Hepatocyte (in vitro differentiated cells): ENCODE results near the gene TMC5. TPM values are rescaled to one million over a fixed set of nuclear protein-coding genes. Genes with fewer than 3 reads are reported as not detected.

ENCODE experiments used
- DNase-seq: peaks from one replicate; pipeline ENCODE4 v3.0.0-alpha.2; 2016; ENCODE audit warnings: low spot score
- H2AFZ ChIP-seq: fragments of 200-600 bp; sonication (generic); 2 replicates; pipeline ENCODE4 v1.6.0; 2016; ENCODE audit warnings: antibody characterized with exemption, mild to moderate bottlenecking
- H3K27ac ChIP-seq: fragments of 200-600 bp; sonication (generic); 2 replicates; pipeline ENCODE4 v1.5.1; 2016; ENCODE audit warnings: mild to moderate bottlenecking
- H3K27me3 ChIP-seq: fragments of 200-600 bp; sonication (generic); 2 replicates; pipeline ENCODE4 v1.6.1; 2016
- H3K36me3 ChIP-seq: fragments of 200-600 bp; sonication (generic); replicated peaks from 2 replicates; pipeline ENCODE4 v1.5.1; 2016; ENCODE audit warnings: low read depth; ENCODE audit not compliant: insufficient read depth
- H3K4me1 ChIP-seq: fragments of 200-600 bp; sonication (generic); 2 replicates; pipeline ENCODE4 v1.5.1; 2016; ENCODE audit warnings: mild to moderate bottlenecking, moderate library complexity; ENCODE audit not compliant: insufficient read depth
- H3K4me2 ChIP-seq: fragments of 200-600 bp; sonication (generic); 2 replicates; pipeline ENCODE4 v1.6.0; 2016
- H3K4me3 ChIP-seq: fragments of 200-600 bp; sonication (generic); 2 replicates; pipeline ENCODE4 v1.5.1; 2016; ENCODE audit warnings: mild to moderate bottlenecking
- H3K79me2 ChIP-seq: fragments of 200-600 bp; sonication (generic); 2 replicates; pipeline ENCODE4 v1.6.0; 2017; ENCODE audit warnings: mild to moderate bottlenecking
- H3K9me2 ChIP-seq: fragments of 200-600 bp; sonication (generic); replicated peaks from 2 replicates; pipeline ENCODE4 v1.6.0; 2017; ENCODE audit warnings: mild to moderate bottlenecking; ENCODE audit not compliant: insufficient read depth
- H3K9me3 ChIP-seq: fragments of 200-600 bp; sonication (generic); 2 replicates; pipeline ENCODE4 v1.5.1; 2016; ENCODE audit warnings: low read depth, mild to moderate bottlenecking
- H4K20me1 ChIP-seq: fragments of 200-600 bp; sonication (generic); 2 replicates; pipeline ENCODE4 v1.6.0; 2016; ENCODE audit warnings: mild to moderate bottlenecking; ENCODE audit not compliant: insufficient read depth, poor library complexity, severe bottlenecking
- CTCF ChIP-seq: fragments of 200-600 bp; sonication (generic); IDR thresholded peaks from 2 replicates; pipeline ENCODE4 v1.5.1; 2016; ENCODE audit warnings: antibody characterized with exemption, mild to moderate bottlenecking; ENCODE audit not compliant: poor library complexity
- EZH2 ChIP-seq: fragments of 200-600 bp; sonication (generic); IDR thresholded peaks from 2 replicates; pipeline ENCODE4 v1.6.1; 2016; ENCODE audit warnings: antibody characterized with exemption, mild to moderate bottlenecking, borderline replicate concordance
- EZH2phosphoT487 ChIP-seq: fragments of 200-600 bp; sonication (generic); IDR thresholded peaks from one replicate; pipeline ENCODE4 v1.6.1; 2018; ENCODE audit warnings: antibody characterized with exemption, mild to moderate bottlenecking, low read depth, moderate library complexity; ENCODE audit not compliant: unreplicated experiment, severe bottlenecking
- WGBS: methylation state at CpG from one replicate; pipeline ENCODE4 v1.1.6; 2016; ENCODE audit warnings: low lambda C conversion rate; ENCODE audit errors: missing lambda C conversion rate; 5-methylcytosine and 5-hydroxymethylcytosine counted together
- polyA plus RNA-seq: library from polyadenylated mRNA; unstranded; fragments of >200 nt; fragmentation: Nextera tagmentation; extraction: Ambion mirVana; gene quantifications from 2 replicates; pipeline ENCODE4 v1.2.1, GENCODE V29; 2016
- total RNA-seq: library from RNA; depleted of rRNA; stranded (reverse); fragments of >200 nt; gene quantifications from 2 replicates; pipeline ENCODE4 v1.2.3, GENCODE V29; 2014

TMC5 gene
- total and polyA plus RNA-seq, 2 experiments from 2014 or later: 2.9 to 3.3 TPM

GRCh38 chr16:19443659-19444058, 26.0 kb downstream of the TMC5 start:
- H3K9me2 ChIP-seq: no peaks in the 10 kb centered on the region
- H4K20me1 ChIP-seq: no peaks in the 10 kb centered on the region
- H3K9me3 ChIP-seq: no peaks in the 10 kb centered on the region
- no peak overlapping the region for H2AFZ ChIP-seq
- H3K27ac ChIP-seq: no peak overlapping the region
- H3K4me1 ChIP-seq: no peaks in the 10 kb centered on the region
- DNase-seq: no peak
- WGBS: 67% methylated on average over 1 of the region's 1 CpG
- no peak overlapping the region for H3K4me3 ChIP-seq
- H3K79me2 ChIP-seq: no peaks in the 10 kb centered on the region
- H3K27me3 ChIP-seq: no peaks in the 10 kb centered on the region
- TF ChIP-seq EZH2 (no peak), CTCF (no peak), EZH2phosphoT487 (no peak)
- H3K4me2 ChIP-seq: no peak overlapping the region
- H3K36me3 ChIP-seq: no peaks in the 10 kb centered on the region

GRCh38 chr16:19446300-19446846, 28.7 kb downstream of the TMC5 start:
- H3K27ac ChIP-seq: no peak overlapping the region
- no peaks in the 10 kb centered on the region for H3K9me3 ChIP-seq
- H3K79me2 ChIP-seq: no peaks in the 10 kb centered on the region
- no peak overlapping the region for H3K4me3 ChIP-seq
- no peak for TF ChIP-seq EZH2
- no peak for TF ChIP-seq CTCF
- no peak for TF ChIP-seq EZH2phosphoT487
- no peaks in the 10 kb centered on the region for H3K9me2 ChIP-seq
- no peak for DNase-seq
- no peak overlapping the region for H3K4me2 ChIP-seq
- no peaks in the 10 kb centered on the region for H3K27me3 ChIP-seq
- no peak overlapping the region for H2AFZ ChIP-seq
- H4K20me1 ChIP-seq: no peaks in the 10 kb centered on the region
- WGBS: 75% methylated on average over 4 of the region's 4 CpGs
- H3K36me3 ChIP-seq: no peaks in the 10 kb centered on the region
- no peaks in the 10 kb centered on the region for H3K4me1 ChIP-seq

- TF ChIP-seq CTCF: no peak
- TF ChIP-seq EZH2: no peak
- no peak for TF ChIP-seq EZH2phosphoT487
- 95% methylated on average over 5 of the region's 5 CpGs for WGBS
Measured at GRCh38 chr16:19446886-19447285, 29.2 kb downstream of the TMC5 start.

GRCh38 chr16:19450186-19450585, 32.5 kb downstream of the TMC5 start:
- H3K4me1 ChIP-seq: no peaks in the 10 kb centered on the region
- 87% methylated on average over 3 of the region's 3 CpGs for WGBS
- no peaks in the 10 kb centered on the region for H3K9me3 ChIP-seq
- no peak overlapping the region for H3K27ac ChIP-seq
- no peaks in the 10 kb centered on the region for H3K36me3 ChIP-seq
- no peak for DNase-seq
- H3K9me2 ChIP-seq: no peaks in the 10 kb centered on the region
- no peak overlapping the region for H2AFZ ChIP-seq
- H3K4me3 ChIP-seq: no peak overlapping the region
- TF ChIP-seq CTCF (no peak), EZH2 (no peak), EZH2phosphoT487 (no peak)
- H3K4me2 ChIP-seq: no peak overlapping the region
- no peaks in the 10 kb centered on the region for H3K27me3 ChIP-seq
- H4K20me1 ChIP-seq: no peaks in the 10 kb centered on the region
- no peaks in the 10 kb centered on the region for H3K79me2 ChIP-seq

More at GRCh38 chr16:19446886-19447285, 29.2 kb downstream of the TMC5 start:
- no peaks in the 10 kb centered on the region for H4K20me1 ChIP-seq
- H3K36me3 ChIP-seq: no peaks in the 10 kb centered on the region
- no peaks in the 10 kb centered on the region for H3K9me3 ChIP-seq
- no peak overlapping the region for H2AFZ ChIP-seq
- no peaks in the 10 kb centered on the region for H3K4me1 ChIP-seq
- no peaks in the 10 kb centered on the region for H3K27me3 ChIP-seq
- no peak overlapping the region for H3K27ac ChIP-seq
- no peak for DNase-seq
- no peak overlapping the region for H3K4me3 ChIP-seq
- H3K9me2 ChIP-seq: no peaks in the 10 kb centered on the region
- no peaks in the 10 kb centered on the region for H3K79me2 ChIP-seq
- H3K4me2 ChIP-seq: no peak overlapping the region
